Adipose tissue (tissue), 3 donors: Measurements from ENCODE around the gene HOXB5. TPM values are rescaled to one million over a fixed set of nuclear protein-coding genes. Genes with fewer than 3 reads are reported as not detected.

Experiments
- H3K27ac ChIP-seq: one replicate; pipeline ENCODE4 v1.5.1; 2013; ENCODE audit warnings: low read depth, low read length
- WGBS, 3 donors: extraction: QIAGEN DNeasy Blood & Tissue Kit; methylation state at CpG; one replicate each; pipeline ENCODE4 v1.1.7; 2013; 5-methylcytosine and 5-hydroxymethylcytosine counted together
- polyA plus RNA-seq, 3 donors: library from polyadenylated mRNA; stranded (reverse); fragments of 200-250 nt; gene quantifications; one replicate each; pipeline ENCODE4 v1.2.3, GENCODE V29; 2013
- donor health status: healthy with polysubstance abuse.
- donor health status: Bipolar disorder and iron deficiency.
- donor health status: healthy.

The HOXB5 gene
- polyA plus RNA-seq, 3 donors, result 0.59 to 3.9 (median 2.2) TPM

DNA sequence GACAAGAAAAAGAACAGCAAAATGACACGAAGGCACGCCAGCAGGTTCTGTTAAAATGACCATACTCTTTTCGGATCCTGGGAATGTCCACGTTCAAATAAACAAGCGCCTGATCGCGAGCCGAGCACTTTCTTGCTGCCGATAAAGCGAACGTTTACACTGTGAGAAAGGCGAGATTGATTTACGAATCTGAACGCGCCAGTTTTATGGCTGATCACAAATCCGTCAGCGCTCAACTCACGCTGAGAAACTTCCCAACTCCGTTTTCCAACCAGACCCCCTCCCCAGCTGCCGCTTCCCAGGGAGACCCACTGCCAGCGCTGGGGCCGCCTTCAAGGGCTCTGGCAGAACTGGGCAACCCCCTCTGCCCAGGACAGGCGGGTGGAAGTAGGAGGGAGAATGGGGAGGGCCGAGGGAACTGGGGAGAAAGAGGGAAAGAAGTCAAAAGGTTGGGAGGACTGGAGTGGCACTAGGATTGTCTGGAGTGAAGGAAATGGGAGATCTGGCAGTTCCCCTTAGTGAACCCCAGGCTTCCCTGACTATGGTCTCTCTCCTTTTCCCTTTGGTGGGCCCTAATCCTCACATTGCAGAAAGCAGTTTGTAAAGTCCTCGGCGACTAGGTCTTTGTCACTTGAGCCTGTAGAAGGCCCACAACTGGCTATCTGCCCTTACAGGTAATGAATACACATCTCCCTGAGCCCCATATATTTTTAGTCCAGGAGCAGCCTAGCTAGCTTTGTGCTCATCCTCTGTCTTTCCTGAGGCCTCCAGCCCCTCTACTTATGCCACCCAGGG, 22.4 kb downstream of the HOXB5 start:
- 10 to 48% (median 41%) methylated on average over 26 of the region's 26 CpGs for WGBS, 3 donors
- peak overlapping the region; percentile 33 for H3K27ac ChIP-seq

DNA sequence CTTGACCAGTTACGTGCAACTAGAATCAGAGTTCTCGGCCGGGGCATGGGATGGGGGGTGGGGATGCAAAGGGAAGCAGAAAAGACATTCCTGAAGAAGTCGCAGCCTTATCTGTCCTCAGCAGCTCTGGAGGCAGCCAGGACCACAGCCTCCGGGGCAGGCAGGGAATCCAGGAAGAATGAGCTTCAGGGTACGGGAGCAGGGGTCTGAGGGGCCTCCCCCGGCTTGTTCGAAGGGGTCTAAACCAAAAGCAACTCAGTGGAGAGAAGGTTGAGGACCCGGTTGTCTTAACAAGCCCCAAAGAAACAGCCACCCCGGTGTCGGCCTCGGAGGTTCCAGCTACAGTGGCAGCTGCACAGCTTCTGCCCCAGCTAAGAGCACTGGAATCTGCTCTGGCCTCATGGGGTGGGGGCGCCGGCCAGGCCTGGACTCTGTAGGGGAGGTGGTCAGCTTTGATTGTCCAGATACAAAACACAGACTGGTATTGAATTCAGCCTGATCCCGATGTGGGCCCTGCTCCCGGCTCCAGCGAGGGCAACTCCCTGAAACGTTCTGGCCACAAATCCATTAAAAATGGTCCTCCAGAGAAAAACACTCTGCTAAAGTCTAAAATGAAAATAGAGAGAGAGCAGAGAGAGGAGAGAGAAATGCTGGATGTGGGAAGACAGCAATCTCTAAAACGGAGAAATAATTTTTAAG, 23.1 kb downstream of the HOXB5 start:
- WGBS, 3 donors, result 15 to 39% (median 24%) methylated on average over 19 of the region's 19 CpGs
- H3K27ac ChIP-seq, result peak overlapping the region; percentile 47

GRCh38 chr17:48569674-48570324, 23.8 kb downstream of the HOXB5 start:
- H3K27ac ChIP-seq, result peak overlapping the region; percentile 47
- 21 to 56% (median 51%) methylated on average over 6 of the region's 6 CpGs for WGBS, 3 donors

GRCh38 chr17:48569240-48569582, 24.4 kb downstream of the HOXB5 start:
- no peak overlapping the region for H3K27ac ChIP-seq
- 15 to 45% (median 39%) methylated on average over 3 of the region's 3 CpGs for WGBS, 3 donors

GRCh38 chr17:48568499-48569239, 24.9 kb downstream of the HOXB5 start:
- H3K27ac ChIP-seq, result peak overlapping the region; percentile 17
- 8 to 17% (median 14%) methylated on average over 33 of the region's 33 CpGs for WGBS, 3 donors

DNA sequence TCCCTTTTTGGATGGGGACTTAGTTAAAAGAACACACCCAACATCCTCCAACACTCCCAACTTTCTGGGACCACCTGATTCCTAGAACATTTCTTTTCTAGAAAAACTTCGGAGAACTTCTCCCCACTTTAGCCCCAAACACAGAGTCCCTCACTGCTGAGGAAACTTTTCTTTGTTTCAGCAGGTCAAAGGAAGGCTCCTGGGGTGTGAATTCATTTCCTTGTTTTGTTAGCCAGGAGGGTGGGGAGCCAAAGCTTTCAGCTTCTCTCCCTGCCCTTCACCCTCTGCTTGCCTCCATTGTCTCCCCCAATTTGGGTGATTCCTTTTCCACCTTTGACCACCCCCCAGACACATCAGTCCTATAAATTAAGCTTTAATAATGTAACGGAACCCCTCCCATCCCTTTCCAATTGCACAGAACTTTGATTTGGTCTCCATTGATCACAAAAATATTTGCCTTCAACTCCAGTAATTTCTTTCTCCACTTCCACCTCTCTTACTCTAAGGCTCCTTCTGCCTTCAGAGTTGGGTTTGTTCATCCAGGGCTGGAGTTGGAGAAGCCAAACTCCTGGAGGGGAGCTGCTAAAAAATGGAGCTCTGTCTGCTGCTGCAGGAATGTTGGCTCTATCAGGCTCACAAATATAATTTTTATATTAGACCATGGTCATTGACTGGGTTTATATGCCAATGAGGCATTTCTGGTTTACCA, 25.8 kb downstream of the HOXB5 start:
- 15 to 63% (median 61%) methylated on average over 2 of the region's 2 CpGs for WGBS, 3 donors
- peak overlapping the region; percentile 18 for H3K27ac ChIP-seq

DNA sequence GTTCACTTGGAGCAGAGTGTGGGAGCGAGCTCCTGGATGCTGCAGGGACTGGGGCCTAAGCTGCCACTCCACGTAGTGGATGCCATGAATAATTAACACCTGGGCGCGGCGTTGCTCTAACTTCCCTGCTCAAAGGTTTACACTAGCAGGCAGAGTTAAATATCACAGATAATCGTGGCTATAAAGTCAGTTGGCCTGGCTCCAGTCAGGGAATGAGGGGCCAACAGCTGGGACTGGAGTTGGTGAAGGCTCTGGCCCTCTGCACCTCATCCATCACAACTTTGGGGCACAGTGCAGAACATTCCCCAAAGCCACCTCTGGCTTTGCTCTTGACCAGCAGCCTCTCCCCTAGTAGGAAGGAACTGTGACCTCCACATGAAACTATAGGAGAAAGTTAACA, 26.4 kb downstream of the HOXB5 start:
- H3K27ac ChIP-seq, result no peak overlapping the region
- WGBS, 3 donors, result 44 to 74% (median 72%) methylated on average over 6 of the region's 6 CpGs

- H3K27ac ChIP-seq, result no peak overlapping the region
- 33 to 57% (median 45%) methylated on average over 2 of the region's 2 CpGs for WGBS, 3 donors
These were observed 26.9 kb downstream of the HOXB5 start for GRCh38 chr17:48566717-48567116.

GRCh38 chr17:48565925-48566710, 27.5 kb downstream of the HOXB5 start:
- no peak overlapping the region for H3K27ac ChIP-seq
- WGBS, 3 donors, result 41 to 80% (median 67%) methylated on average over 4 of the region's 4 CpGs

DNA sequence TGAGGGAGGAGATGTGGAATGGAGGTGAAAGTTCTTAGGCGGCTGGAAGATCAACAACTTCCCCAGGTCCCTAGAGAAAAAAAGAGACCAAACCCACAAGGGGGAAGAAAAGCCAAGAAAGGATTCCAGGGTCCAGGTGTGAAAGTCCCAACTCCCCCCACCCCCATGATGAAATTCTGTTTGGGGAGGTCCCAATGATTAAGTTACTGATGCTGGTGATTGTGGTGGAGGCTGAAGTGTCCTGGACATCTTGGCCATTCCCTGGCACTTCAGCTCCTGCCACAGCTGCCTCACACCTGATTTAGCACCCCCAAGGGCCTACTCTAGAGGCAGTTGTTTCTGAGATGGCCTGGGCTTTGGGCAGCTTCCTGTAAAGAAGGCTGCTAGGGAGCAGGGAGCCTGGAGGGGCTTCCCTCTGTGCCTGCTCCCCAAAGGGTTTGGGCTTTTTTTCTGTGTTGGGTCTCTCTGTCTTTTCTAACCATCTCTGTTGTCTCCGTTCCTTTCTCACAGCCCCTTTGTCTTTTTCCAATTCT, 28.5 kb downstream of the HOXB5 start:
- 43 to 66% (median 55%) methylated on average over 2 of the region's 2 CpGs for WGBS, 3 donors
- no peak overlapping the region for H3K27ac ChIP-seq

DNA sequence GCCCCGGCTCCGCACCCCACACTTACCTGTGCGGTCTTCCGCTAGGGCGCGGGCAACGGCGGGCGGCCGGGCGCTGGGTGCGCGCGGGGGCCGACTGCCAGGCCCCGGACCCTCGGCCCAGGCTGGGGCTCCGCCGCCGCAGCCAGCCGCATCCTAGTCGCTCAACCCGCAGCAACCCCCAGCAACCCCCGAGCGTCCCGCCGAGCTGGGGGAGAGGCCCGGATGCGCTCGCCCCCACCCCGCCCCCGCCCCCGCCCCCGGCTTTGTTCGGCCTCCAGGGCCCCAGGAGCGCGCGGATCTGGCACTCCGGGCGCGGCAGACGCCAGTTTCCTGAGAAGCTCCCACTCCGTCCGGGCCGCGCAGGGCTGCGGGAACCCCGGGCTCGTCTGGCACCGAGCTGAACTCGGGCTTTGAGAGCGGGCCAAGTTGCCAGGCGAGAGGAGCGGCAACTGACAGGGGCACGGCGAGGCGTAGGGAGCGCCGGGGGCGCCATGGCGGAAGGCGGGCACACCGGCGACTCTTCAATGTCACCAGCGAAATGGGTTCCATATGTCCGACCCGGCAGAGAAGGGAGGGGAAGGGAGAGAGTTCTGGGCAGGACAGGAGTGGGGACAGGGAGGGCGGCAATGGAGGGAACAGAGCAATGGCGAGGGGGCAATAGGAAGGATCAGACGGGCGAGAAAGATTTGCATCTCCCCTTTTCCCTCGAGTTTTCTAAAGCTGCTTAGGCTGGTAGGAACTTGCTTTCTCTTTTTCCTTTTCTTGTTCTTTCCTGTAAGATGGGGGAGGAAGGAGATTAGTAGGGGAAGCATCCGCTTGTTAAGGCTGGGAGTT, 29.2 kb downstream of the HOXB5 start:
- H3K27ac ChIP-seq, result peak overlapping the region; percentile 31
- WGBS, 3 donors, result 7 to 15% (median 10%) methylated on average over 50 to 73 of the region's 73 CpGs

GRCh38 chr17:48563867-48564187, 29.8 kb downstream of the HOXB5 start:
- WGBS, 3 donors, result 12 to 51% (median 46%) methylated on average over 6 to 10 of the region's 10 CpGs
- H3K27ac ChIP-seq, result no peak overlapping the region

GRCh38 chr17:48563385-48563838, 30.2 kb downstream of the HOXB5 start:
- 51 to 78% (median 76%) methylated on average over 6 of the region's 6 CpGs for WGBS, 3 donors

DNA sequence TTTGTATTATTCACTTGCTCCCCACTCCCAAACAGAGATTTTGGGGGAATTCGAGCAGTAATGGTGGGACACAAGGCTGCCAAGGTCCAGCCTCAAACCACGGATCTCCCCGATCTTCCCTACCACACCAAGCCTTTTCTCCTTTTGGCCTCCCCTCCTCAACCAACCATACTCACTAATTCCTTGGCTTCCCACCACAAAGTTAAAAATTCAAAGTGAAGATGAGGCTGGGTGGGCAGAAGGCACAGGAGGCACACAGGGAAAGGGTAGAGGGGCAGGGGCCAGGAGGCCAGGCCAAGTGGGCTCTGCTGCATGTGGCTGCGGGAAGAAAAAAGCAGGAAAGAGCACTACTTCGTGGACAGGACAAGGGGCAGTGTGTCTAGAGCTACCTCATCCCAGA, 30.6 kb downstream of the HOXB5 start:
- WGBS, 3 donors, result 36 to 68% (median 65%) methylated on average over 5 of the region's 5 CpGs
- H3K27ac ChIP-seq, result no peak overlapping the region

More at GRCh38 chr17:48563385-48563838, 30.2 kb downstream of the HOXB5 start:
- no peak overlapping the region for H3K27ac ChIP-seq

DNA sequence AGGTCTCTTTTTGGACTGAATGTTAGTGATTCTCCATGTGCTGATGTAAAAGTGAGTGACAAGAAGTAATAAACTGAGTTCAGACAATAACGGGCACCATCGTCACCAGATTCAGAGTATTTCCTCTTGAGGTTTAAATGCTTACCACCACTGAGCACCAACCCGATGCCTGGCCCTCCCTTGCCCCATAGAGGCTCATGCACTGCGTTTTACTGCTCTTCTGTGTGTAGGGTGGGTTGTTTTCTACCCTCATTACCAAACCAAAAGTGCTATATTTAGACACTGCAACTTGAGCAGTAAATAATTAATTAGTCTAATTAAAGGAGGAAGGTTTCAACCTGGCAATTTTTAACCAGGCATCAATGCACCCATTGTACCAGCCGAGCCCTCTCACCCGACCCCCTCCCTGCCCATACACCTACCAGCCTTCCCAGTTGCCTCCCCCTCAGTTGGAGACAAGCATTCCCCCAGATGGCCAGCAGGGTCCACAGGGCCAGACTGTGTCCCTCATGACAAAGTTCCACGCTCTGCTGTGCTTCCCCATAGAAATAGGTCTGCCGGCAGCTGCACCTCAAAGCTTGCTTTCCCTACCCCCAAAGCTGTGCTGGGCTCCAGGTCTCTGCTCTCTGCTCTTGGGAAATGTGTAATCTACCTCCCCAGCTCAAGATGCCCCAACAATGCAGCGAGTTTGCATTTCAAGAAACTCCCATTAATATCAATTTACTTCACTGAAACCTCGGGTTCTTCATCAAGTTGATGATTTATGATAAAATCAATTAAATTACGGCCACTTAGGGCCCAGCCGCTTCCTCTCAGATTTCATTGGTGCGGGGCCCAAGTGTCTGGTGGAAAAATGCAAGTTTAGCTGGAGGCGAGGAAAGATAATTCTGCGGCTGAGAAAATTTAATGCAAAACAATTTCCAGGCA, 31.4 kb downstream of the HOXB5 start:
- H3K27ac ChIP-seq, result no peak overlapping the region

More for the DNA sequence above, 31.4 kb downstream of the HOXB5 start:
- 29 to 66% (median 60%) methylated on average over 15 of the region's 15 CpGs for WGBS, 3 donors
